Activated CD8-positive, alpha-beta memory T cell treated with anti-CD3 and anti-CD28 coated beads, Interleukin-2, amount 50 U/mL, for 1 hour (primary cell): ENCODE results near the gene ORM2.
"Not testable (repeated sequence)": the region's sequence is repeated elsewhere in the genome, so short reads cannot be mapped to it uniquely, and the experiment has no call there.

ENCODE experiments used
- DNase-seq: peaks from one replicate; pipeline ENCODE4 v3.0.0-alpha.2; 2020; ENCODE audit errors: extremely low read depth

ORM2 gene

DNA sequence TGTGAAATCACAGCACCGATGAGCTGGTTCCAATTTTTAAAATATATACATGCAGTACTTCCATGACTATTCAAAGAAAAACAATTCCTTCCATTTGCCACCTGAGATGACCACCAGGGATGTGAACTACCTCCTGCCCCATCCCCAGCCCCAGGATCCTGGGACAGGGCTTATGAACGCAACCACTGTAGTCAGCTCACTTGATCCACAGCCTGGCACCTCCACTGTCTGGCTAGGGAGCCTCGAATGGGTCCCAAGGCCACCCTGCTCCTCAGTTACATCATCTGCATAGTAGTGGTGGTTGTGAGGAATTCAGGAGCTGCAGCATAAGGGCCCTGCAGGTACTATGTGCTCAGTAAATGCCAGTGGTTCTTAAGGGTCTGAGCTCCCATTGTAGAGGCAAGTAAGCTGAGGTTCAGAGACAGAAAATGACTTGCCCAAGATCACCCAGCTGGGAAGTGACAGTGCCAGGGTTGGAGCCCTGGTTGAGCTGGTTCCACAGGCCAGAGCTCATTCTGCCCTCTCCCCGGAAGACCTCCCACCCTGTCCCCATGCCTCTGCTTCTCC, 2.9 kb downstream of the ORM2 start:
- DNase-seq, result not testable (repeated sequence)

DNA sequence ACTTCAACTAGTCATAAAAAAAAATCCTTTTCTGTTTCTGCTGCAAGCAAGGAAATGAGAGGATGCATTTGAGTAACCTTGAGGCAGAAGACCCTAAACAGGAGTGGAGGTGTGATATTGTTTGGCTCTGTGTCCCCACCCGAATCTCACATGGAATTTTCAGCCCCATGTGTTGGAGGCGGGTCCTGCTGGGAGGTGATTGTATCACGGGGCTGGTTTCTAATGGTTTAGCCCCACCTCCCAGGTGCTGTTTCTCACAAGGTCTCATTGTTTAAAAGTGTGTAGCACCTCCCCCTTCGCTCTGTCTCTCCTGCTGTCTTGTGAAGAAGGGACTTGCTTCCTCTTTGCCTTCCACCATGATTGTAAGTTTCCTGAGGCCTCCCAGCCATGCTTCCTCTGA, 4.0 kb downstream of the ORM2 start:
- not testable (repeated sequence) for DNase-seq

GRCh38 chr9:114334490-114334889, 4.8 kb downstream of the ORM2 start:
- DNase-seq, result no peak

- no peak for DNase-seq
These were observed 6.1 kb downstream of the ORM2 start for GRCh38 chr9:114335745-114336144.

DNA sequence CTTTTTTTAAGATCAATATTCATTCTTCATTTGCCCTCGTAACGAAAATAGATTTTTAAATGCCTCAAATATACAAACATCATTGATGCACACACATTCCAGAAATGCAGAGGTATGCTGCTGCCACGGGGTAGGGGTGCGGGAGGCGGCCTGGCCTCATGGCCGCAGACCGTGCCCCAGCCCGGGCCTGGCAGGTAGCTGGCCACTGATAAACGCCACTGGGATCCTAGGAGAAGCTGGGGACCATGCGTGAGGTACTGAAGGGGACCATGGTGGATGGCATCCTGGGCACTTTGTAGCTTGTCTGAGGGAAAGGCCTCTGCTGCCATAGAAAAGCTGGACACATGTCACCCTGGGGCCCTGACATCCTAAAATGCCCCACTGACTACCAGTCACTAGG, 6.5 kb downstream of the ORM2 start:
- no peak for DNase-seq

DNA sequence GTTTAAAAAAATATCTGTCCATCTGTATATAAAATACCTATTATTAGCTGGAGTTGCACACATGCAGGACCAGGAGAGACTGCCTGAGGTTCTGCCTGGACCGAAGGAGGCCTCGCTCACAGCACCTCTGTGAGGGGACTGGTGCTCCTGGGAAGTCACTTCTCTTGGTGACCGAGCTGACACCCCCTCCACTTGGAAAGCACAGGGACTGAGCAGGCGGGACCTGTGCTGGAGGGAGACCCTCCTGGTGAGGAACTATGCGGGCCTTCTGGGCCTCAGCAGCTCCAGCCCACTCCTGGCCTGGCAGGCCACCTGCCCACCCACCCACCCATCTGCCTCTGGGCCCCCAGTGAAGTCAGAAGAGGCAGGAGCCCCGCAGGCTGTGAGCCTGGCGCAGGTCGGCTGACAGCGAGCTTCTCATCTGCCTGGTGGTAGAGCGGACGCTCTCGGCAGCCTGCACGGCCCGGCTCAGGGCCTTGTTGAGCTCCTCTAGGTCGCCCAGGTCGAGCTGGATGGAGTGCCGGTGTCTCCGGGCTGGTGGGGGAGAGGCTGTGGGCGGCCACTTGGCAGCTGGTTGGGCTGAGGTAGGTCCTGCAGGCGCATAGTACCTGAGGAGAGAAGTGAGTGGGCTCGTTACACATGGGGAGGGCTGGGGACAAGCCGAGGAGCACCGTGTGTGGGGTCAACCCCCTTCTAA, 7.2 kb downstream of the ORM2 start:
- no peak for DNase-seq

DNA sequence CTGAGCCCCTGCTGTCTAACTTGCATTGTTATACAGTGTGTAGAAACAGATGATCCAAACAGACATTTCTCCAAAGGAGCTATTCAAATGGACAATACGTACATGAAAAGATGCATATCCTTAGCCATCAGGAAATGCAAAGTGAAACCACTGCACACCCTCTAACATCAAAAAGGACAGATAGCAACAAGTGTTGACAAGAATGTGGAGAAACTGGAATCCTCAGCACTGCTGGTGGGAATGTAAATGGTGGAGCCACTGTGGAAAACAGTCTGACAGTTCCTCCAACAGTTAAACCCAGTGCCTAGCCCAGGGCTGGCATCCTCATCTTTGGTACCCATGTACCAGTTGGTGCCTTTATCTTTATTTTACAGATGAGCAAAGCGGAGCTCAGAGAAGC, 8.5 kb downstream of the ORM2 start:
- DNase-seq, result no peak

DNA sequence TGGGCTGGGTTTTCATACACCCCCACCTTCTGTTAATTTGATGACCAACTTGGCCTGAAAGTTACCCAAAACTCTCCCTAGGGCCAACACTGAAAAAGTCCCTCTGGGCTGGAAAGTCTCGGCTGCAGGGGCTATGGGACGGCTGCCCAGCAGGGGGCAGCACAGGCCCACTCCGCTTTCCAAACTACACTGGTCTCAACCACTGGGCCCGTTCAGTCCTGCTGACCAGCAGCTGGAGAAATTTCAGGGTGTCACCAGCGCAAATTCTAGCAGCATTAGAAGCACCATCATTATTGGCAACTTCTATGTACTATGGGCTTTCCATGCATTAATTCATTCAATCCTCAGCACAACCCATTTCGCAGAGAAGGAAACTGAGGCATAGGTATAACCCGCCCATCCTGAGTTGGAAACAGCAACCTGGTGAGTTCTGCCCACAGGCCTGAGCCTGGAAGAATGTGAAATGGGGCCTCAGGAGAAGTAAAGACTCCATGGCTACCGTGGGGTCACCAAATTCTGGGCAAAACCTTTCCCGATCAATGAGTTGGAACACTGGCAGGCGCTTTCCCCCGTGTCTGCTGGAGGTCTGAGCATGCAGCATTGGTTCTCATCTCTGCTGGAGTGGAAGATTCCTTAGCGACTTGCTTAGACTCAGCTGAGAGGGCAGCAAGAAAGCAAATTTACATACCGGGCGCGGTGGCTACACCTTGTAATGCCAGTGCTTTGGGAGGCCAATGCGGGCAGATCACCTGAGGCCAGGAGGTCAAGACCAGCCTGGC, 9.7 kb downstream of the ORM2 start:
- no peak for DNase-seq

GRCh38 chr9:114341152-114341830, 11.6 kb downstream of the ORM2 start:
- no peak for DNase-seq

DNA sequence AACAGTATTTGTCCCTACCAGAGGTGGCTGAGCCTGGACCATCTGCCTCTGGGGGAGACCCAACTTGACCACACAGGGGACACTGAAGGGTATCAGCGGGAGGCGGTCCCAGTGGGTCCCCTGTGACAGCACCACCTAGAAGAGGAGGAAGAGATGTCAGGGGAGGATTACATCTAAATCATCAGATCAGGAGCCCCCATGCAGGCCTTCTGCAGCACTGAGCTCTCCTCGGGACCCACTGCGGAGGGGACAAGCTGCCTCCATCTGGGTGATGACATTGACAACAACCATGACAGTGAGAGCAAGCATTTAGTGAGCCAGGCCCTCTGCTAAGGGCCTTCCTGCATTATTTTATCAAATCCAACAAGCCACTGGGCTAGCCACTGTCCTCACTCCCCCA, 12.3 kb downstream of the ORM2 start:
- no peak for DNase-seq

GRCh38 chr9:114342755-114343440, 13.2 kb downstream of the ORM2 start:
- no peak for DNase-seq

DNA sequence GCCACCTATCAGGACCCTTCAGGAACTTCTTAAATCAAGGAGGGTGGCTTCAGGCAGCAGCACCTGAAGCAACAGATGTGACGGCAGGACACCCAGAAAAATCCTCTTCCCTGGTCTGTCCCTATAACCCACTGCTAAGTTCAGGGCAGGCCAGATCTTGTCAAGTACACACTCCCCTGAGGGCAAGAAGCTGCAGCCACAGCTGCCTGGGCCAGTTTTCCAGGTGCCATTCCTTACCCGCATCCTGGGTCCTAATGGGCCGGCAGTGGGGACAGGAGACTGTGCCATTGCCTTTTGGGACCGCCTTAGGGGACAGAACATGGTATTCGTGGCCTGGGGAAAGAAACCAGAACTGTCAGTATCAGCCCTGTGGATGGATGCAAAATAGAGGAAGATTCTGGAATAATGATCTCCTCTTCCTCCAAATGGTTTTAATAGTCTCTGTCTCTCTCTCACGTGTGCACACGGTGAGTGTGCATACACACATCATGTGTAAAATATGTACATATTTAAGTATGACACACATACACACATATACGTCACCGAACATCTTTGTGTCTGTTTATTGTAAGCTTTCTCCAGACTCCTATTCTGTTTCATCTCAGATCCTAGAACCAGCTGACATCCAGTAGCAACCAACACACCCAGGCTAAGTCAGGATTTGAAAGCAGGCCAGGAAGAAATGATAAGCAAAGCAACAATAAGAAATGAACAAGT, 14.0 kb downstream of the ORM2 start:
- DNase-seq, result no peak

DNA sequence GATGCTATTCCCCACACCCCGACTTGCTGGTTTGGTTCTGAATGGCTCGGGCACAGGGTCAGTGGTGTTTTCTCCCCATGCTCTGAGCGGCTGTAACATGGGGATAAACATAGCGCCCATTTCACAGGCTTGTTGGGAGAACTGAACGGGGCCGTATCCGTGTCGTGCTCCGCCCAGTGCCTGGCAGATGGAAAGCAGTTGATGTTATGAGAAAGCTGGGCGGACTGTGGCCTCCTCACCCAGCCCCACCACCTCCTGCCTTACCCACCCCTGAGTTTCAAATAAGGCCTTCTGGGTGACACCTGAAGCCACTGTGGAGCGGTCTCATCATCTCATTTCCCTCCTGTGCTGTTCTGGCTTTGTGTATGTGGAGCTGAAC, 14.5 kb downstream of the ORM2 start:
- no peak for DNase-seq

- no peak for DNase-seq
These were observed 15.0 kb downstream of the ORM2 start for GRCh38 chr9:114344692-114345091.

DNA sequence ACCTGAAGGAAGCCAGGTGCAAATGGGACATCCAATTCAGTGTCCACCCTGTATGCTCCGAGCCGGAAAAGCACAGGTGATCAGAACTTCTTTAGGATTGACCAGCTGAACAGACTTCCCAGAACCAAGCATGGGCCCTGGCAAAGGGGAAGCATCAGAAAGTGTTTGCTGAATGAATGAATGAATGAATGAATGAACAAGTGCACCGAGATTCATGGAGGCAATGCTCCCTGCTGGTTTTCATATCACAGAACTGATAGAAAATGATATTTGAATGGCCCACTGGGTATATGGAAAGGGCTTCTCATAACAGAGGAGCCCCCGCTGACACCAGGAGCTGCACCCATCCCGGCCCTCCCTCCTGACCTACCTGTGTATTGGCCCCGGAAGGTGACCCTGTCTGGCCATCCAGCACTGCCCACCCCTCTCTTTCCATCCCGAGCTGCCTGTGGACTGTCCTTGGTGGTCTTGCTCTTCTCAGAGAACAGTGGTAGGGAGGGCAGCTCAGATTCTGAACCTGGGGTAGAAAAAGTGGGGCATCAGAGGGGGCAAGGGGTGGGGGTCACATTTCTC, 15.9 kb downstream of the ORM2 start:
- DNase-seq, result no peak

- no peak for DNase-seq
These were observed 16.5 kb downstream of the ORM2 start for GRCh38 chr9:114346146-114346545.

GRCh38 chr9:114347675-114348074, 18.0 kb downstream of the ORM2 start:
- DNase-seq, result no peak

DNA sequence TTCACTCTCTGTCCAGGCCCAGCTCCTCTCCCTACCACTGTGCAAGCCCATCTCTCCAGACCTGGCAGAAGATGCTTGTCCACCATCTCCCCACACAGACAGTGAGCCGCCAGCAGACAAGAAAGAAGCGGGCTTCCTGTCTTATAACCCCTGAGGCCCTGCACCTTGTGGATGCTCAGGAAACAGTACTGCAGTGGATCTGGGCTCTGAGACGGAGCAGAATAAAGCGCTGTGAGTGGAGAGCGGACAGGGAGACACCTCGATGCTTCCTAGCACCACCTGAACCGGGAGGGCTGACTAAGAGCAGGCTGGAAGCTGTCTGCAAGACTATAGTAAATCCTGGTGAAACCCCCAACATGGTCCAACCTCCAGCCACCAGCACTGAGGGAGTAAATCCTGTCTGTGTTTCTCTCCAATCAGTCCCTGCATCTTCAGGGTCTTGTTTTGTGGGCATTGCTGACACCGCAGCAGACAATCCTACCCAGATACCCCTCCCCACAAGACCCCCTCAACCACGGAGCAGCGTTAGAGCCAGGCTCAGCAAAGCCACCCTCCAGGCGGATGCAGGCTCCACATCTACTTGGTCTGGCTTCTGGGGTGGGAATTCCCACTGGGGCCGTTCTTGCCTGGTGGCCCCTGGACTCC, 18.7 kb downstream of the ORM2 start:
- DNase-seq, result no peak

DNA sequence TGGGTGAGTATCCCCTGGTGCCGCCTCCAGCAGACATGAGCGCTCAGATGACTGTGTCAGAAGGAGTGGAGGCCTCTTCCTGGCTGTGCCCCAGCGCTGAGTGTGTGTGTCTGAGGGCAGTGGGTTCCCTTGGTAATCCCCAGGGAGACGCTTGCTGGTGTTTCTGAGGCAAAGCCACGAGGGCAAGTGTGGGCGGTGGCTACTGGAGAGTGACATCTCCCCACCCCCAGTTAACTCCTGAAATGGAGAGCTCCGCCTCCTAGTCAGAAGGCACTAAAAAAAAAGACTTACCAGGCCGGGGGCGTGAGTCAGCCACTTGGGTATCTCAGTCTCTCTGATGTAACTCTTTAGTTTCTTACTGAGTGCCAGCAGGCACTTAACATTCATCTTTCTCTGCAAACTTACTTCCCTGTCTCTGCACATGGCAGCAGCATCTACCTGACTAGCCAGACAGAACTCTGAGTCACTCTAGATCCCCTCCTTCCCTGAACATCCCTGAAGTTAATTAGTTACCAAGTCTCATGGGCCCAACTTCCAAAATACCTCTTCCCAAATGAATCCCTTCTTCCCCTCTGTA, 19.3 kb downstream of the ORM2 start:
- DNase-seq, result no peak
